Measurements from ENCODE around the gene CRYBB1.

The CRYBB1 gene

GRCh38 chr22:26617271-26618199, at the start of gene CRYBB1:
CRYBB1 (minus strand) TSS chr22:26618027; CDS start chr22:26616319, 1,708 bp downstream.
- no peak for DNase-seq

GRCh38 chr22:26667140-26667539, 49.3 kb upstream of the CRYBB1 start:
- peak; percentile 42 for DNase-seq

- no peak for DNase-seq
These were observed 48.0 kb upstream of the CRYBB1 start for GRCh38 chr22:26665813-26666231.

GRCh38 chr22:26663374-26663923, 45.6 kb upstream of the CRYBB1 start:
- no peak for DNase-seq

GRCh38 chr22:26662160-26662559, 44.3 kb upstream of the CRYBB1 start:
- DNase-seq = no peak

GRCh38 chr22:26660961-26661578, 43.2 kb upstream of the CRYBB1 start:
- peak; percentile 80 for DNase-seq

- no peak for DNase-seq
These were observed 42.5 kb upstream of the CRYBB1 start for GRCh38 chr22:26660356-26660755.

GRCh38 chr22:26658671-26659478, 41.0 kb upstream of the CRYBB1 start:
- peak; percentile 94 for DNase-seq

GRCh38 chr22:26658161-26658560, 40.3 kb upstream of the CRYBB1 start:
- no peak for DNase-seq

- DNase-seq = peak; percentile 51
These were observed 39.3 kb upstream of the CRYBB1 start, which contains the start of gene MIAT for GRCh38 chr22:26656891-26657851. MIAT (plus strand) TSS chr22:26657588.

- DNase-seq = no peak
These were observed 34.0 kb upstream of the CRYBB1 start for GRCh38 chr22:26651815-26652214.

- no peak for DNase-seq
These were observed 33.0 kb upstream of the CRYBB1 start for GRCh38 chr22:26650722-26651421.

- no peak for DNase-seq
These were observed 30.9 kb upstream of the CRYBB1 start for GRCh38 chr22:26648528-26649388.

- DNase-seq = peak; percentile 76
These were observed 30.2 kb upstream of the CRYBB1 start for GRCh38 chr22:26648011-26648497.

- DNase-seq = no peak
These were observed 28.3 kb upstream of the CRYBB1 start for GRCh38 chr22:26646158-26646557.

- DNase-seq = no peak
These were observed 25.7 kb upstream of the CRYBB1 start for GRCh38 chr22:26643418-26644100.

GRCh38 chr22:26642465-26643417, 24.9 kb upstream of the CRYBB1 start:
- DNase-seq = no peak

- DNase-seq = no peak
These were observed 18.5 kb upstream of the CRYBB1 start for GRCh38 chr22:26636296-26636695.

All from NCI-H2171 (cell line).